ES-I3 (cell line): ENCODE data around the gene TMEM179.
"Not testable (repeated sequence)": the region's sequence is repeated elsewhere in the genome, so short reads cannot be mapped to it uniquely, and the experiment has no call there.

Experiments used
- H3K36me3 ChIP-seq: 2 replicates; pipeline ENCODE4 v1.6.1; 2013; ENCODE audit warnings: mild to moderate bottlenecking, low read length, control low read depth, moderate library complexity; ENCODE audit not compliant: insufficient read depth
- H3K4me1 ChIP-seq: 2 replicates; pipeline ENCODE4 v1.6.1; 2013; ENCODE audit warnings: mild to moderate bottlenecking, control low read depth, low read length; ENCODE audit not compliant: insufficient read depth
- H3K9ac ChIP-seq: 2 replicates; pipeline ENCODE4 v1.6.1; 2013; ENCODE audit warnings: low read depth, mild to moderate bottlenecking, low read length, moderate library complexity
- H3K9me3 ChIP-seq: 2 replicates; pipeline ENCODE4 v1.6.1; 2013; ENCODE audit warnings: mild to moderate bottlenecking, low read length, moderate library complexity; ENCODE audit not compliant: control insufficient read depth, insufficient read depth

The TMEM179 gene

GRCh38 chr14:104604458-104605449 lies at the start of gene TMEM179:
Gene TMEM179, minus strand, starts transcription at chr14:104604772. Its CDS starts 31 bp downstream, at chr14:104604741.
- no peaks in the 10 kb centered on the region for H3K9me3 ChIP-seq
- no peaks in the 10 kb centered on the region; the same call in 1 of the 2 replicates for H3K4me1 ChIP-seq
- H3K9ac ChIP-seq, result peak within 1 kb of the TSS; percentile 56; the same call in 1 of the 2 replicates
- H3K36me3 ChIP-seq, result no peaks in the 10 kb centered on the region

DNA sequence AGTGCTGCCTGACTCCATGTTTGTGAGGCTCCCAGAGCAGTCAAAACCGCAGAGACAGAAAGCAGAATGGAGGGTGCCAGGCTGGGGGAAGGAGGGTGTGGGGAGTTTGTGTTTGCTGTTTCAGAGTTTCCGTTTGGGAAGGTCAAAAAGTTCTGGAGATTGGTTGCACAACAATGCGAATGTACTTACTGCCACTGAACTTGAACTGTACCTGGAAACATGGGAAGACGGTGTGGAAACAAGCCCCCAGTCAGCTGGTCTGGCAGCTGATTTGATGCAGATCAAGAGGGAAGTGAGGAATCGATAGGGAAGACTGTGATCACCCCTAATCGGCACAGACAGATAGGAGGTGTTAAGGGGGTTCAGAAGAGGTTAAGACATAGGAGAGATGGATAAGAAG lies 49.5 kb upstream of the TMEM179 start:
- no peak overlapping the region for H3K9ac ChIP-seq
- H3K9me3 ChIP-seq, result peaks cover 26% of the 10 kb centered on the region
- no peaks in the 10 kb centered on the region; the same call in 1 of the 2 replicates for H3K4me1 ChIP-seq
- H3K36me3 ChIP-seq, result no peaks in the 10 kb centered on the region

GRCh38 chr14:104653130-104653920 lies 48.8 kb upstream of the TMEM179 start:
- H3K9ac ChIP-seq, H3K4me1 ChIP-seq, H3K36me3 ChIP-seq: not testable (repeated sequence)
- H3K9me3 ChIP-seq, result peaks cover 26% of the 10 kb centered on the region

DNA sequence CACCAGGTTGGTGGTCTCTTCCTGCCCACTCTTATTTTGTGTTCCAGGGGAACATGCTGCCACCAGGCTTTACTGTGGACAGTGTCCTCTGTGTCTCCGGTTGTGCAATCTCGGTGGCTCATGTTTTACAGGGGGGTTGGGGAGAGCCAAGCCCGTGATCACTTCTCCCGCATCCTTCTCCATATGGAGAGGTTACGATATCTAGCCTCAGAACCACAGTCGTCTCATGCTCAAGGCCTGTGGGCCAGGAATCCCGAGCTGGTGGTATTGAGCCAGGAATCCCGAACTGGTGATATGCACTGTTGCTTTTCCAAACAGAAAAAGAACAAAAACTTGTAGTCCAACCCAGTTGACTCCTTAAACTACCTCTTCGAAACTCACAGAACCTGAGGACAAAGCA lies 47.8 kb upstream of the TMEM179 start:
- H3K9me3 ChIP-seq, result peaks cover 26% of the 10 kb centered on the region
- H3K4me1 ChIP-seq, result no peaks in the 10 kb centered on the region
- H3K36me3 ChIP-seq, result no peaks in the 10 kb centered on the region
- no peak overlapping the region for H3K9ac ChIP-seq

DNA sequence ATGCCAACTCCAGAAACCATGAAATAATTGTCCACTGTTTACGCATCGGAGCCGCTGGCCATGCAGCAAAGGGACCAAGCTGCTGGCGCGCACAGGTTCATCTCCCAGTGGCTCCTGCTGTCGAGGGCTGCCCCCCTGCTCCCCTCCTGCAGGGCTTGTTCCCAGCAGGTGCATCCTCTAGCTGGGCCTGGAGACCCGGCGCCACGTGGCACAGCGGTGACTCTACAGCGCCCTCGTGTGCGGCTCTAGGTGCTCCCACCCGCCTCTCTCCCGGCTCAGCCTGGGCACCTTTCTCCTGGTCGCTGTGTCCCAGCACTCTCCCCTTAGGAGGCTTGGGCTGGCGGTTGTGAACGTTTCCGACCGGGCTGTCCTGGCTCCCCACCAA lies 47.3 kb upstream of the TMEM179 start:
- Histone ChIP-seq H3K9me3 (peaks cover 26% of the 10 kb centered on the region), H3K4me1 (no peaks in the 10 kb centered on the region), H3K36me3 (no peaks in the 10 kb centered on the region)

DNA sequence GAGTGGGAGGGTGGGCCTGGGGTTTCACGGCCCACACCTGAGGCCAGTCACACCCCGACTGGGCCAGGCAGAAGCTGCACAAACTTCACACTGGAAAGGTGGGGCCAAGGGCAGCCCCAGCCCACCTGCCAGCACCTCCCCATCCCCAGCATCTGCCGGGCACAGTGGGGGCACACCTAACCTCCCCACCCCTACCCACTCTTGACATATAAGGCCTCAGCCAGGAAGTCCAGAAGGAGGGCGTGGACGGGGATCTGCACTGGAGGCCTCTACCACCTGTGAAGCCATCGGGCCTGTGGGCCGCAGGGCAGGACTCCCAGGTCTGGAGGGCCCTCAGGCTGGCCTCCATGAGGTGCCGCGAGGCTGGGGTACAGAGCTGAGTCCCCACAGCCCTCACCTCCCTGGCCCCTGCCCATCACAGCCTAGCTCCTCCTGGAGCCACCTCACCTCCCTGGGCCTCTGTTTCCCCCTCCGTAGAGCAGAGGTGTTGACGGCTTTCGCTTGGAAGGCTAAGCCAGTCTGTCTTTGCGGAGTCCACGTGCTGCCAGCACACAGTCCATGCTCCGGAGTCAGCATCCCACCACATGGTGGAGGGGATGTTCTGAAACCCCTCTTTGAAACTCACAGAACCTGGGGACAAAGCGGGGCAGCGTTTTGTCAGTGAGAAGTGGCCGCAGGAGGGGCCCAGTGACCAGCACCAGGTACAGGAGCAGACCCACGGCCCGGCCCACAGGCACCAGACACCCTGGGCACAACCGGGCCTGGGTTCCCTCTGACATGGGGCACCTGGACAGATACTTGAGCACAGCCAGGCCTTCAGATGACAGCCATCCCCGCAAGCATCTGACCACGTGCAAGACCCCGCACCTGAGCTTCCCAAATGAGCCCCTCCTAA lies 46.7 kb upstream of the TMEM179 start:
- no peaks in the 10 kb centered on the region for H3K36me3 ChIP-seq
- no peaks in the 10 kb centered on the region for H3K4me1 ChIP-seq
- peaks cover 27% of the 10 kb centered on the region for H3K9me3 ChIP-seq
- no peak overlapping the region for H3K9ac ChIP-seq

More for the DNA sequence above, 47.3 kb upstream of the TMEM179 start:
- H3K9ac ChIP-seq, result no peak overlapping the region

DNA sequence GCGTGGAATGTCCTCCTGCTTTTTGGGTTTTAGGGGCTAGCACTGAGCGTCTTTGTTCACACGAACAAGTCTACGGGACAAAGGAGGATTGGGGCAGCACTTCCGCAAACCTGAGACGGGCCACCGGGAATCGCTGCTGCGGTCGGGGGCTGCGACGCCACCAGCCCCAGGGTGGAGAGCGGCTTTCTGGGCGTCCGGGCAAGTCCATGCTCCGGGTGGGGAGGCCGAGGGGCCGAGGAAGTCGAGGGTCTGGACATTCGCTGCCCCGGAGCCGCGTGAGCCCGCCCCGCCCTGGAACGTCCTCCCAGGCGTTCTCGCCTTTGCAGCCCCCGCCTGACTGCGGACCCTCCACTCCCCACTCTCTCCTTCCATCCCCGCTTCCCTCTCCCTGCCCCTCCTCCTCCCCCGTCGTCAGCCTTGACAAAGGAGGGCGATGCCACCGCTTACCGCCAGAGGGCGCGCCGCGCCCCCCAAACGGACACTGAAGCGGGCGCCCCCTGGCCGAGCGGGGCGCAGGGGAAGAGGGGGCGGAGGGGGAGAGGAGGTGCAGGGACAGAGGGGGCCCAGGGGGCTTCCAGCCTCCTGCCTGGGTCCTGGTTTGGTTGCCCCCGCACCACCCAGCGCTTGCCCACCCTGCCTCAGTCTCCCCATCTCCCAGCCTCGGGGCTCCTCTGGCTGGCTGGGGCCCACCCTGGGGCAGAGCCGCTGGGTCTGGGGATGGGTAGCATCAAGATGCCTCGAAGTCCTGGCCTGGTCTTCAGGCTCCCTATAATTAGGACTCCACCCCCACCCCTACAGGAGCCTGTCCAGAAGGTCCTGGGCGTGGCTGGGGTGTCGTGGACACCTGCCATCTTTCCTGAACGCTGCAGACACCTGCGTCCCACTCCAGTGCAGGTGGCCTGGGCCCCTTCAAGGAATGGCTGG lies 45.7 kb upstream of the TMEM179 start:
- Histone ChIP-seq H3K36me3 (no peaks in the 10 kb centered on the region), H3K9ac (peak overlapping the region; percentile 70), H3K9me3 (peaks cover 24% of the 10 kb centered on the region)

GRCh38 chr14:104647467-104648043 lies 43.0 kb upstream of the TMEM179 start:
- Histone ChIP-seq H3K36me3 (no peaks in the 10 kb centered on the region), H3K9me3 (peaks cover 11% of the 10 kb centered on the region), H3K4me1 (no peaks in the 10 kb centered on the region), H3K9ac (no peak overlapping the region)

More for the DNA sequence above, 45.7 kb upstream of the TMEM179 start:
- H3K4me1 ChIP-seq, result no peaks in the 10 kb centered on the region

DNA sequence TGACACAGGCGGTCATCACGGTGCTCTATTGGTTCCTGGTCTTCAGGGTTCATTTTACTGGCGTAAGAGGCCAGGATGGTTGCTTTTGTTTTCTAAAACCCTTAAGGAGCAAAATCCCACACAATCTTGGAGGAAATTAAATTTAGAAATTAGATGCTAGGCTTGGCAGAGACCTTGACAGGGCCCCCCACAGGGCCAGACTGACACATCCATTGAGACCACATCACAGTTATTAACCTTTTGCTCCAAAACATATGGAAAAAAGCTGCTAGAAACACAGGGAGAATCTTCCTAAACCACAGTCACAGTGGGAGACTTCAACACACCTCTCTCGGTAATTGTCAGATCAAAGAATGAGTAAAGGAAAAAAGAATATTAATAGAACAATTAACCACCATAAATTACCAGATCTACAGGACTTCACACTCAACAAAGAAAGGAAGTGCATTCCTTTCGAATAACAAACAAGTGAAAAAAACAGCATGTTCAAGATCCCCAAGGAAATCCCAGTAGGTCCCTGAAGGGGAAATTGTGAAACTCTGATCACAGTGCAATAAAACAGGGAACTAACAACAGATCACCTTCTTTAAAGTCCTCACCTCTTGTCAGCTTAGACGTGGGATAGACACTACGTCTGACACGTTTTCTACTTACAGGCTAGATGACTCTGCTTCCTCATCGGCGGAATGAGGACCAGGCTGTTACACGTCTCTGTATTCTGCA lies 40.2 kb upstream of the TMEM179 start:
- H3K36me3 ChIP-seq, result no peaks in the 10 kb centered on the region
- H3K9ac ChIP-seq, result no peak overlapping the region
- peaks cover 5% of the 10 kb centered on the region for H3K9me3 ChIP-seq
- H3K4me1 ChIP-seq, result no peaks in the 10 kb centered on the region; the same call in 1 of the 2 replicates

- peaks cover 5% of the 10 kb centered on the region for H3K9me3 ChIP-seq
- H3K4me1 ChIP-seq, result no peaks in the 10 kb centered on the region; the same call in 1 of the 2 replicates
- no peaks in the 10 kb centered on the region for H3K36me3 ChIP-seq
- no peak overlapping the region for H3K9ac ChIP-seq
These were observed 39.6 kb upstream of the TMEM179 start for GRCh38 chr14:104644091-104644635.

DNA sequence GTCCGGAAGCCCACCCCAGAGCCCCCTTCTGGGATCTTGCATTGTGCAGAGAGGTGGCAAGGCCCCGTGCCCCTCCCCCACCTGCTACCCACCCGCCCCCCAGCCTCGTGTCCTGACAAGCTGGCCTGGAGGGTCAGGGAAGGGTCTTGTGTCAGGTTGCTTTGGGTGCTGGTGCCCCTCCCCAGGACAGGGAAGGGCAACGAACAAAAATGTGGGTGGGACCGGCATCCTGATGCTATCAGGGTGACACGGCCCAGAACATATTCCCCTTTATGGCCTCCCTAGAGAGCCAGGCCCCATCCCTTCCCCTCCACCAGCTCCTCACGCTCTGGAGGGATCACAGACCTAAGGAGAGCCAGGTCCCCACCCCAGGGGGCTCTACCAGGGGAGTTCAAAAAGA lies 38.7 kb upstream of the TMEM179 start:
- peaks cover 5% of the 10 kb centered on the region for H3K9me3 ChIP-seq
- H3K36me3 ChIP-seq, result no peaks in the 10 kb centered on the region
- H3K4me1 ChIP-seq, result no peaks in the 10 kb centered on the region; the same call in 1 of the 2 replicates
- no peak overlapping the region for H3K9ac ChIP-seq

GRCh38 chr14:104642540-104642868 lies 37.9 kb upstream of the TMEM179 start:
- Histone ChIP-seq H3K4me1 (no peaks in the 10 kb centered on the region; the same call in 1 of the 2 replicates), H3K9ac (no peak overlapping the region), H3K36me3 (no peaks in the 10 kb centered on the region), H3K9me3 (peaks cover 5% of the 10 kb centered on the region)
